Activated T-cell treated with anti-CD3 and anti-CD28 coated beads, Interleukin-2, amount 50 U/mL, for 1 hour (primary cell): ENCODE measurements around the gene WDR70.
"Not testable (repeated sequence)": the region's sequence is repeated elsewhere in the genome, so short reads cannot be mapped to it uniquely, and the experiment has no call there.

Source experiments
- DNase-seq: peaks from one replicate; pipeline ENCODE4 v3.0.0-alpha.2; 2020

Gene WDR70

DNA sequence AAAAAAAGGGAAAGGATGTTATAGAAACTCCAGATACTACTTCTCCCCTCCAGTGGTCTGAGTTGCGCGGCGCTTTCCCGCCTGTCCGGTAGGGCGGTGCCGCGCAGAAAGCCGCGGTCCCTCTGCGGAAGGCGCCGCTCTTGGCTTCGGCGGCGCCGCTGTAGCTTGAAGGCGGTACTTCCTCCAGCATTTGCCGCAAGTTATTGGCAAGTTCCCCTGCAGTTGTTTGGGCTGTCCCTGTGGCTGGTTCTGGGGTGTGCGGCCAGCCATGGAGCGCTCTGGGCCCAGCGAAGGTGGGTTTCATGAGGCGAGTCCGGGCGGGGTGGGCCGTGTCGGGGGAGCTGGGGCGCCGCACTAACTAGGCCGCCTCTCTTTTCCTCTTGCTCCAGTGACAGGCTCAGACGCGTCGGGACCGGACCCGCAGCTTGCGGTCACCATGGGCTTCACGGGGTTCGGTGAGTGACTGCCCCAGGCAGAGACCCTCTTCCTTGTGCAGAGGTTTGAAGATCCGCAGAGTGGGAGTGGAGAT, at the start of gene WDR70:
Gene WDR70, plus strand, starts transcription at position 219 of the 529 bp plus-strand sequence. Its CDS starts 50 bp downstream, at position 269.
- peak; percentile 80 for DNase-seq

DNA sequence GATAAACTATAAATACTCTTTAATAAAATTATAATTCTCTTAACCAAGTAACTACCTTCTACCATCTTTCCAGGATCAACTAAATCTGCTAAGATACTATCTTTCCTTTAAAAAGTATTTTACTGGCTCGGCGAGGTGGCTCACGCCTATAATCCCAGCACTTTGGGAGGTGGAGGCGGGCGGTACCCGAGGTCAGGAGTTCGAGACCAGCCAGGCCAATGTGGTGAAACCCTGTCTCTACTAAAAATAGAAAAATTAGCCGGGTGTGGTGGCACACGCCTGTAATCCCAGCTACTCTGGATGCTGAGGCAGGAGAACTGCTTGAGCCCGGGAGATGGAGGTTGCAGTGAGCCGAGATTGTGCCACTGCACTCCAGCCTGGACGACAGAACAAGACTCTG, 44.4 kb upstream of the WDR70 start:
- not testable (repeated sequence) for DNase-seq

DNA sequence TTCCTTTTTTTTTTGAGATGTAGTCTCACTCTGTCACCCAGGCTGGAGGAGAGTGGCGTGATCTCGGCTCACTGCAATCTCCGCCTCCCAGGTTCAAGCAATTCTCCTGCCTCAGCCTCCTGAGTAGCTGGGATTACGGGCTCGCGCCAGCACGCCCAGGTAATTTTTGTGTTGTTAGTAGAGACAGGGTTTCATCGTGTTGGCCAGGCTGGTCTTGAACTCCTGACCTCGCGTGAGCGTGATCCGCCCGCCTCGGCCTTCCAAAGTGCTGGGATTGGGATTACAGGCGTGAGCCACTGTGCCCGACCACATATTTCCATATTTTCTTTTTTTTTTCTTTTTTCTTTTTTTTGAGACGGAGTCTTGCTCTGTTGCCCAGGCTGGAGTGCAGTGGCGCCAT, 36.4 kb upstream of the WDR70 start:
- DNase-seq: not testable (repeated sequence)

- DNase-seq: no peak
These were observed 24.0 kb upstream of the WDR70 start for GRCh38 chr5:37355161-37355560.

GRCh38 chr5:37370550-37370863, 8.6 kb upstream of the WDR70 start:
- no peak for DNase-seq

DNA sequence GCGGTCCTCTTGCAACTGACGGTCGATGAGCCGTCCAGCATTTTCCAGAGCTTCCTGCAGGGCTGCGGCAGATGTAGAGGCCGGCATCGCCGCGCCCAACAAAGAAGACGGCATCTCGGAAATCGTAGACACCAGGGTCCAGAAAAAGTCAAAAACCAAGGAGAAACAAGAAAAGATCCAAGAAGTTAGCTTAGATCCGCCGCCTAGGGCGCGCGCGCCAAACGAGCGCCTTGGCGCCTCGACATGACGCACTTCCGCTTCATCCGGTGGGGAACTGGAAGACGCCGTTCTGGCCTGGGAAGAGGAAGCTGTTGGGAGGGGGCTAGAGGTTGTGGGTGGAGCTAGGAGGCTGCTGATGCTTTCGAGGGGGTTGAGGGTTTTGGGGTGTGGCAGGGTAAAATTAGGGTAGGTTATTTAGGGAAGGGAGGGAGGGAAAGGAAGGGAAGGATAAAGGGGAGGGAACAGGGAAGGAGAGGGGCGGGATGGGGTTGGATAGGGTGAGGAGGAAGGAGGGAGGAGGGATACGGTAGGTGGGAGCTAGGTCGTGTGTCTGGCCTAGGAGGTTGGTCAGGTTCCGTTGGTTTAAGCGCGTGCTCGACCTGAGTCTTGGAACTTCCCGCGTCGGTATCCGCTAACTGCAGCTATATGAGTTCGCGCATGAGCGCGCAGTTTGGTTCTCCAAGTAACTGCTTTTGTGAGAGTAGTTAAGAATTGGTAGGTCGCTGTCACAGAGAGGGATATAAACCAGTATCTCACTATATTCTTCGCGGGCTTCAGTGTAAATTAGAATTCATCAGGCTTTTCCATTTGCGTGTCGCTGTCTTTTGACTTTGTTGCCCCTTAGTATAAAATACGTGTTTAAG, 8.0 kb upstream of the WDR70 start, which contains the start of gene NUP155:
Gene NUP155, minus strand, starts transcription at position 243 of the 863 bp plus-strand sequence. Its CDS starts 129 bp downstream, at position 114.
- peak; percentile 85 for DNase-seq

DNA sequence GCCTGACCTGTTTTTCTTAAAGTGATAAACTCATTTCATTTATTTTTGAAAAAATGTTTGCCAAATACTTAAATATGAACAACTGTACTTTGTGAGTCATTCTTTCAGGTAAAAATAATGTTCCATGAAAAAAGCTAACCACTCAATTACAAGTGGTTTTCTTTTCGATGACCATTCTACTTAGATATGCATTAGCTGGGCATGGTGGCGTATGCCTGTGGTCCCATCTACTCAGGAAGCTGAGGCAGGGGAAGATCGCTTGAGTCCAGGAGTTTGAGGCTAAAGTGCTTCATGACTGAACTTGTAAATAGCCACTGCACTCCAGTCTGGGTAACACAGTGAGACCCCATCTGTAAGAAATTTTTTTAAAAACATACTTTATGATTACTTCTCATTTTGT, 4.0 kb upstream of the WDR70 start:
- no peak for DNase-seq

DNA sequence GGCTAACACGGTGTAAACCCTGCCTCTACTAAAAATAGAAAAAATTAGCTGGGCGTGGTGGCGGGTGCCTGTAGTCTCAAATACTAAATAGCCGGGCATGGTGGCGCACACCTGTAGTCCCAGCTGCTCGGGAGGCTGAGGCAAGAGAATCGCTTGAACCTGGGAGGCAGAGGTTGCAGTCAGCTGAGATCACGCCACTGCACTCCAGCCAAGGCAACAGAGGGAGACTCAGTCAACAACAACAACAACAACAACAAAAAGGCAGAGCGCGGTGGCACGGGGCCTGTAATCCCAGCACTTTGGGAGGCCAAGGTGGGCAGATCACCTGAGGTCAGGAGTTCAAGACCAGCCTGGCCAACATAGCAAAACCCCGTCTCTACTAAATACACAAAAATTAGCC, 1.1 kb upstream of the WDR70 start:
- not testable (repeated sequence) for DNase-seq

DNA sequence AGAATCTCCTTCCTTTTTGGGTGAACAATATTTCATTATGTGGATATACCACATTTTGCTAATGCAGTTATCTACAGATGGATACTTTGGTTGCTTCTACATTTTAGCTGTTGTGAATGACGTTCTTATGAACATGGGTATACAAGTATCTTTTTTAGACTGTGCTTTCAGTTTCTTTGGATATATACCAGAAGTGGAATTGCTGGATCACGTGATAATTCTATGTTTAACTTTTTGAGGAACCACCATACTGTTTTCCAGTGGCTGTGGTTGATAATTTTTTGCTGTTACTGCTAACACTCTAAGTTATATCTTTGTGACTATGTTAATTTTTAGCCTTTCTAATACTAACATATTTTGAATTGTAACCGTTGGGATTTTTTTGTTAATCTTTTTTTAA, 12.5 kb downstream of the WDR70 start:
- no peak for DNase-seq

- no peak for DNase-seq
These were observed 17.2 kb downstream of the WDR70 start for GRCh38 chr5:37396352-37396751.

DNA sequence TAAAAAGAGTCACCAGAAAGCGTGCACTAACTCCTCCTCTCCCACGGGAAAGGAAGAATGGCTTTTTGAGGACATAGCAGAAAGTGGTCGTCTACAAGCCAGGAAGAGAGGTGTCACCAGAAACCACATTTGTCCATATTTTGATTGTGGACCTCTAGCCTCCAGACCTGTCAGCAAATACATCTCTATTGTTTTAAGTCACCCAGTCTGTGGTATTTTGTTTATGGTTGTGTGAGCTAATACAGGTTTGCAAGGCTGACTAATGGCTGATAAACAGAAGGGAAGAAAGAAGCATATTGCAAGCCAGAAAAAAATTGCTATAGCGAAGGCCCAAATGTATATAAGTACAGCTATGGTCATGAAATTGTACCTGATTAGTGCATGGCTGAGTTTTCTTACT, 21.4 kb downstream of the WDR70 start:
- DNase-seq: no peak

GRCh38 chr5:37412515-37412914, 33.4 kb downstream of the WDR70 start:
- no peak for DNase-seq

DNA sequence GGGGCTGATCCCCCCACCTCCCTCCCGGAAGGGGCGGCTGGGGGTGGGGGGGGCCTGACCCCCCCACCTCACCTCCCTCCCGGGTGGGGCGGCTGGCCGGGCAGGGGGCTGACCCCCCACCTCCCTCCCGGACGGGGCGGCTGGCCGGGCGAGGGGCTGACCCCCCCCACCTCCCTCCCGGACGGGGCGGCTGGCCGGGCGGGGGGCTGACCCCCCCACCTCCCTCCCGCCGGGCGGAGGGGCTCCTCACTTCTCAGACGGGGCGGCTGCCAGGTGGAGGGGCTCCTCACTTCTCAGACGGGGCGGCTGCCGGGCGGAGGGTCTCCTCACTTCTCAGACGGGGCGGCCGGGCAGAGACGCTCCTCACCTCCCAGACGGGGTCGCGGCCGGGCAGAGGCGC, 36.3 kb downstream of the WDR70 start:
- not testable (repeated sequence) for DNase-seq

DNA sequence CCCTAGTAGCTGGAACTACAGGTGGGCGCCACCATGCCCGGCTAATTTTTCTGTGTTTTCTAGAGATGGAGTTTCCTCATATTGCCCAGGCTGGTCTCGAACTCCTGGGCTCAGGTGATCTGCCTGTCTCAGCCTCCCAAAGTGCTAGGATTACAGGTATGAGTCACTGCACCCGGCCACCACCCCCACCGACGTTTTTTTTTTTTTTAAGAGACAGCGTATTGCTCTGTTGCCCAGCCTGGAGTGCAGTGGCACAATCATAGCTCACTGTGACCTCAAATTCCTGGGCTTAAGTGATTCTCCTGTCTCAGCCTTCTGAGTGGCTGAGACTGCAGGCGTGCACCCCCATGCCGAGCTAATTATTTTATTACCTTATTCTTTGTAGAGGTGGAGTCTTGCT, 38.2 kb downstream of the WDR70 start:
- no peak for DNase-seq

DNA sequence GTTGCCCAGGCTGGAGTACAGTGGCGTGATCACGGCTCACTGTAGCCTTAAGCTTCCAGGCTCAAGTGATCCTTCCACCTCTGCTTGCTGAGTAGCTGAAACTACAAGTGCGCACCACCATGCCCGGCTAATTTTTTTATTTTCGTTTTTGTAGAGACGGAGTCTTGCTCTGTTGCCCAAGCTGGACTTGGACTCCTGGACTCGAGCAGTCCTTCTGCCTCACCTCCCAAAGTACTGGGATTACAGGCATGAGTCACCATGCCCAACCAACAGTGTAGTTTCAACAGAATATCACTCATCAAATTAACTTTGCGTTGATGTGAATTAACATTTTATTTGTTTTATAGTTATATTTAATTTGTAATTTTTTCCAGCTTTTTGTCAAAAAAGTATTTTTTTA, 45.3 kb downstream of the WDR70 start:
- DNase-seq: no peak

GRCh38 chr5:37428044-37428443, 48.9 kb downstream of the WDR70 start:
- no peak for DNase-seq

- DNase-seq: no peak
These were observed 56.1 kb downstream of the WDR70 start for GRCh38 chr5:37435261-37435660.

GRCh38 chr5:37436146-37436934, 57.2 kb downstream of the WDR70 start:
- DNase-seq: no peak

GRCh38 chr5:37437711-37438110, 58.6 kb downstream of the WDR70 start:
- DNase-seq: no peak

- DNase-seq: not testable (repeated sequence)
These were observed 66.7 kb downstream of the WDR70 start for GRCh38 chr5:37445783-37446182.

- DNase-seq: no peak
These were observed 69.8 kb downstream of the WDR70 start for GRCh38 chr5:37448941-37449340.

GRCh38 chr5:37451991-37452390, 72.9 kb downstream of the WDR70 start:
- DNase-seq: not testable (repeated sequence)

DNA sequence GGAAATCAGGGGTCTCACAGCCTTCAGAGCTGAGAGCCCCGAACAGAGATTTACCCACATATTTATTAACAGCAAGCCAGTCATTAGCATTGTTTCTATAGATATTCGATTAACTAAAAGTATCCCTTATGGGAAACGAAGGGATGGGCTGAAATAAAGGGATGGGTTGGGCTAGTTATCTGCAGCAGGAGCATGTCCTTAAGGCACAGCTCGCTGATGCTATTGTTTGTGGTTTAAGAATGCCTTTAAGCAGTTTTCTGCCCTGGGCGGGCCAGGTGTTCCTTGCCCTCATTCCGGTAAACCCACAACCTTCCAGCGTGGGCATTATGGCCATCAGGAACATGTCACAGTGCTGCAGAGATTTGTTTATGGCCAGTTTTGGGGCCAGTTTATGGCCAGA, 74.1 kb downstream of the WDR70 start:
- DNase-seq: not testable (repeated sequence)
